ENCODE measurements around the gene HMOX1.
A peak's percentile ranks its signal among the peaks of the same experiment; 100 is the strongest.

HMOX1 gene, protein sequence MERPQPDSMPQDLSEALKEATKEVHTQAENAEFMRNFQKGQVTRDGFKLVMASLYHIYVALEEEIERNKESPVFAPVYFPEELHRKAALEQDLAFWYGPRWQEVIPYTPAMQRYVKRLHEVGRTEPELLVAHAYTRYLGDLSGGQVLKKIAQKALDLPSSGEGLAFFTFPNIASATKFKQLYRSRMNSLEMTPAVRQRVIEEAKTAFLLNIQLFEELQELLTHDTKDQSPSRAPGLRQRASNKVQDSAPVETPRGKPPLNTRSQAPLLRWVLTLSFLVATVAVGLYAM

DNA sequence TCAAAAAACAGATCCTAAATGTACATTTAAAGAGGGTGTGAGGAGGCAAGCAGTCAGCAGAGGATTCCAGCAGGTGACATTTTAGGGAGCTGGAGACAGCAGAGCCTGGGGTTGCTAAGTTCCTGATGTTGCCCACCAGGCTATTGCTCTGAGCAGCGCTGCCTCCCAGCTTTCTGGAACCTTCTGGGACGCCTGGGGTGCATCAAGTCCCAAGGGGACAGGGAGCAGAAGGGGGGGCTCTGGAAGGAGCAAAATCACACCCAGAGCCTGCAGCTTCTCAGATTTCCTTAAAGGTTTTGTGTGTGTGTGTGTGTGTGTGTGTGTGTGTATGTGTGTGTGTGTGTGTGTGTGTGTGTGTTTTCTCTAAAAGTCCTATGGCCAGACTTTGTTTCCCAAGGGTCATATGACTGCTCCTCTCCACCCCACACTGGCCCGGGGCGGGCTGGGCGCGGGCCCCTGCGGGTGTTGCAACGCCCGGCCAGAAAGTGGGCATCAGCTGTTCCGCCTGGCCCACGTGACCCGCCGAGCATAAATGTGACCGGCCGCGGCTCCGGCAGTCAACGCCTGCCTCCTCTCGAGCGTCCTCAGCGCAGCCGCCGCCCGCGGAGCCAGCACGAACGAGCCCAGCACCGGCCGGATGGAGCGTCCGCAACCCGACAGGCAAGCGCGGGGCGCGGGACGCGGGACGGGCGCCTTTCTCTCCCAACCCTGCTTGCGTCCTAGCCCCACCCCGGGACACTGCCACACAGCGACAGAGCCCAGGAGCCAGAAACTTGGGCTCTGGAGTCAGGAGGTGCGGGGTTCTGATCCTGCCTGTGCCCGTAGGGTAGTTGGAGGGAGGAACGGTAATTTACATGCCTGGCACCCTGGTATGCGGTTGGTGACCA, at the start of gene HMOX1:
HMOX1 (plus strand) TSS at position 560 of the 887 bp plus-strand sequence; CDS start at position 638, 78 bp downstream.
- peak; percentile 80 for DNase-seq

DNA sequence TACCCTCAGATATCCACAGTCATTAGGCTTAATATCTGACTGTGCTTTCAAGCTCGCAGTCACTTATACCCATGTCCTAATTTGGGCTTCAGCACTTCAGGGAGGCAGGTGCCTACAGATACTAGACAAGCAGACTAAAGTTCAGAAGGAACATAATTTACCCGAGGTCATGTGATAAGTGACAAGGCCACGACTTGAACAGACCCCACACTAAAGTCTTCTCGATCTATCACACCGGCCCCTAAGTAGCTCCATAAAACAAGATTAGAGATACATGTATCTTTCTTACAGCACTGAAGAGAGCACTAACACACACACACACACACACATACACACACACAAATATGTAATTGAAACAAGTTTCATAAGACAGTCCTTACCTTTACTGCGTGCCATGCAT, 48.6 kb upstream of the HMOX1 start:
- no peak for DNase-seq

DNA sequence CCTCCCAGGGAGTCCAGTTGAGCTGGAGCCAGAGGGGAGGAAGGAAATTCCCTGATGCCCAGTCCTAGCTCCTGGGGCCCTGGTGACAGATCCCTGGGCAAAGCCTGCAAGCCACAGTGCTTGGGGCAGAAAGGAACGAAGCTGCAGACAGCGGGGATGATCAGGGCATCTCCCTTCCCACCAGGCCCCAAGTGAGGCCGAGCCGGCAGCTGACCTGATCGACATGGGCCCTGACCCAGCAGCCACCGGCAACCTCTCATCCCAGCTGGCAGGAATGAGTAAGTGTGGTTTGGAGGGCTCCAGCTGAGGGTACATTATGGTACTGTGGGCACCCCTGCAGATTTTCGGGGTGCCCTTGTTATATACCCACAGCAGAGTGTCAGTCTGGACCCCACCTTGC, 47.7 kb upstream of the HMOX1 start:
- no peak for DNase-seq

DNA sequence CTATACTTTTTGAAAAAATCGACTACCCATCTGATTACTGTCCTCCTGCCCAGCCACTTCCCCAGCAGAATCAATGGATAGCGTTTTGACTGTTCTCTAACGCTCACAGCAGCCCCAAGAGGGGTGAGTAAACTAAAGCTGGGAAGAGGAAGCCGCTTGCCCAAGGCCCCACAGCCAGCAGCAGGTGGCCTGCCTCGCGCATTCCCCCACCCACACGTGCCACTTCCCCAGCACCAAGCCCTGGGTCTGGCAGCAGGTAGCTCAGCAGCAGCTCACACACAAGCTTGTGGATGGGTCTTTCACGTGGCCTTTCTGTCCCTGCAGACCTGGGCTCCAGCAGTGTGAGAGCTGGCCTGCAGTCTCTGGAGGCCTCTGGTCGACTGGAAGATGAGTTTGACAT, 46.9 kb upstream of the HMOX1 start:
- no peak for DNase-seq

DNA sequence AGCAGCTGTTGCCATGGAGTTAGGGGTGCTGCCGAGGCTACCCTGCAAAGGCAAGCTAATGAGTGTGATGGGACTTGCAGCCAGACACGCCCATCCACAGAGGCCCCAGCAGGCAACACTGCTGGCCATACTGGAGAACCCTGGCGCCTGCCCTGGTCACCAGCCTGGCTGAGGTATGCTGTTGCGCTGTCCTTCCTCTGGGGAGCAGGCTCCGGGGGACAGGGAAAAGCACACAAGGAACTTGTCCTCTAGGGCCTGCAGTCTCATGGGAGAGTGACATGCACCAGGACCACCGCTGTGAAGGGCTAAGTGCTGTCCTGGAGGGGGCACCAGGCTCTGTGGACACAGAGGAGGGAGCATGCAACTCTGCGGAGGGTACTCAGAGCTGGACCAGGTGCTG, 45.4 kb upstream of the HMOX1 start:
- no peak for DNase-seq

DNA sequence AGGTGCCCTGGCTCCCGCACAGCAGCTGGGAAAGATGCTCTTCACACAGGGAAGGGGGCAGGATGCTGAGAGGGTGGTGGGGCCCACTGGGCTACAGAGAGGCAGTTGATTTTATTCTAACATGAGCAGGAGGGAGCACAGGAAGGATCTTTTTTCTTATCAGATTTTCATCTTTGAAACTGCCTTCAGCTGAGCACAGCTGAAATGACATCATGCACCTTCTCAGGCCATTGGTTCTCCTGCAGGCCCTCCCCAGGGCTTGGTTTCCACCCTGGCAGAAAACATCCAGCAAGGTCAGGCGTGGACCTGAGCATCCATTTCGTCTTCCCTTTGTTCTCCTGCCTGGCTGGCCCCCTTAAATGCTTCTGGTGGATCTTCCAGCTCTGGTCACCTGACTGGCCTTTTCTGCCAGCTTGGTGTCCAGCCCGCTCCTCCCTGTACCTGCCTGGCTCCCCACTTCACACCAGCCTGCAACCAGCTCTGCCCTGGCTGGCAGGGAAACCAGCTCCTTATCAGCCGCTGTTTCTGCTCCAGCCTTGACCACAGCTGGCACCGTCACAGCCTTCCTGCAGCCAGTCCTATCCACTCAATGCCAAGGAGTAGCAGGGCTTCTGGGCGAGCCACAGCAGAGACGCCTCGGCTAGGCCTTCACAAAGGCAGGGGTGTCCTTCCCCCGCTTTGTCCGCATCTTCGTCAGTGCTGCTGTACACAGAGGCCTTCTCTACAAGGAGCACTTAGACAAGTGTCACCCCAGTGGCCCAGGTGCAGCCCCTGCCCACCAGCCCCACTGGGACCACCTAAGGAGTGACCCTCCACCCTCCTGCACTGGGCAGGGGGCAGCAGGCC, 44.7 kb upstream of the HMOX1 start:
- no peak for DNase-seq

DNA sequence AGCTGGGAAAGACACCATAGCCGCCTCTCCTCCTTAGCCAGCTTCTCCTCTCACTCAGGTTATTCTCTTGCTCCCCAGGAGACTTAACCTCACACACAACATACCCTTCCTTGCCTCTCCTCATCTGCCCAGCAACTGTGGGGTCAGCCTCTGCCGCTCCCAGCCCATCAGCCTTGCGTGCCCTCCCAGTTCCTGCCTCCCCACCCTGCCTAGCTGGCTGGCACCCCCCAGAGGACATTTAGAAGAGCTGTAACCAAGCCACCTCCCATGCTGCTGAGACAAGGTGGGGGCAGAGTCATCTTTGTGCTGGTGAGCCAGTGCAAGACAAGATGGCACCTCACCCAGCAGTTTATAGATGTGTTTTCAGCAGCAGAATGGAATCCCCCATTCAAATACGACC, 43.0 kb upstream of the HMOX1 start:
- no peak for DNase-seq

DNA sequence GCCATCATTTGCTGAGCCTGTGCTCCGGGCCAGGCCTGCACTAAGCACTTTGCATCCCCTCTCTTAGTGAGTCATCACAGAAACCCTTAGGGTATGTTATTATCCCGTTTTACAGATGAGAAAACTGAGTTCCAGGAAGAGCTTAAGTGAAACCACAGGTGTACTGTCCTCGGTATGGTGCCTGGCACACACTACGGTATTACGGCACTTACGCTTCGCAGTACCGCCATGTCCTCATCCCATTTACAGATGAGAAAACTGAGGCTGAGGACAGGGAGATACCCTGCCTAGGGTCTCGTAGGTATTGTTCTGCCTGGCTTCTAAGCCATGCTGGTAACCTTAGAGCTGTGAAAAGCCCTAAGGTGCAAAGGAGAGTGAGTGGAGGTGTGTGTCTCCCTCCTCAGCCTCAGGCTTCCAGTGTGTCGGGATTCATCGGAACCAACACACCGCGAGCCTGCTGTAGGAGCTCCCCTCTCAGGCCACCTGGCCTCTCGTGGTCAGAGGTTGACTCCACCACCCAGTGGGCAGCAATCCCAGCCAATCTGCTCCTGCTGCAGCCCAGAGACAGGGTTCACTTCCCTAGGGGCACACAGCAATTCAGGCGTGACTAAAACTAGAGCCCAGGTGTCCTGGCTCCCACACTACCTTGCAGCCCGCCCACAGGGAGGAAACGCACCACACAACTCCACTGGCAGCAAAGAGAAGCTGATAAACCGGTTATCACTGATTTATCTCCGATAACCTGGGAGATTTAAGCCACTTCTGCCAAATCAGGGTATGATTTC, 39.6 kb upstream of the HMOX1 start:
- DNase-seq, result no peak

DNA sequence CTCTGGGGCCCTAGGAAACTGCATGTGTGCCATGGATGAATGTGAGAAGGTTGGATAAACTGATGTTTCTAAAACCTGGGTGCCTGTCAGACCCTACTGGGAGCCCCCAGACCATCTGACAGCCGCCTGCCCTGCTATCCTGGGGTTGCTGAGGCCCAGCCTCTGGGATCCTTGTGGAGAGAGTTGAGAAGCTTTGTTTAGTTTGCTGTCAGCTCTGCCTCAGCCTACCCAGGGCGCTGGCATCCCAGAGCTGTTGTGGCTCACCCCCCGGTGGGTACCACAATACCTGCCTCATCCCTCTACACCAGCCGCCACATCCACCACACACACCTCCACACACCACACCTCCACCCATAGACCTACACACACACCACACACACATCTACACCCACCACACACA, 38.5 kb upstream of the HMOX1 start:
- DNase-seq, result no peak

DNA sequence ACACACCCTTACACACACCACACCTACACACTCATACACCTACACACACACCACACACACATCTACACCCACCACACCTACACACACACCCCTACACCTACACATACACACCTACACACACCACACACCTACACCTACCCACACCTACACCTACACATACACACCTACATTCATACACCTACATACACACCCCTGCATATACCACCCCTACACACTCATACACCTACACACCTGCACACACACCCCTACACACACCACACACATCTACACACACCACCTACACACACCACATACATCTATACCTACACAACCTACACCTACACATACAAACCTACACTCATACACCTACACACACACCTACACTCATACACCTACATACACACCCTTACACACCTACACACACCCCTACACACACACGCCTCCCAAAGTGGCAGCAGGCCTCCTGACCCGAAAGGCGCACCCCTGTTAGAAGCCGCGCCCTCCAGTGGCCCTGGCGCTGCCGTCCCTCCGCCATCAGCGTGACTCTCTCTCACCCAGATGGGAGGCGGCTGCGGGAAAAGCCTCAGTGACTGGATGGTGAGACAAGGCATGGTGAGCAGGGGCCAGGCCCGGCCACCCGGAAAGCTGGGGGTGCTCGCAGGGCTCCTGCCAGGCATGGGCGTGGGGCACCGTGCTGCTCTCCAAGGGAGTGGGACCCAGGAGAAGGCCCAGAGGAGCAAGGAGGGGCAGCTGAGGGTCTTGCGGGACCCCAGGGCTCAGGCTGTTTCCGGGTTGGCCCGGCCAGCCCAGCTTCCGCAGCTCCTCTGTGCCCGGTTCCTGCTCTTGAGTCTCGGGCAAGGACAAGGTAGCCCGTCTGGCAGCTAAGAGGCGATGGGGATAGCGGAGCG, 37.0 kb upstream of the HMOX1 start:
- no peak for DNase-seq

DNA sequence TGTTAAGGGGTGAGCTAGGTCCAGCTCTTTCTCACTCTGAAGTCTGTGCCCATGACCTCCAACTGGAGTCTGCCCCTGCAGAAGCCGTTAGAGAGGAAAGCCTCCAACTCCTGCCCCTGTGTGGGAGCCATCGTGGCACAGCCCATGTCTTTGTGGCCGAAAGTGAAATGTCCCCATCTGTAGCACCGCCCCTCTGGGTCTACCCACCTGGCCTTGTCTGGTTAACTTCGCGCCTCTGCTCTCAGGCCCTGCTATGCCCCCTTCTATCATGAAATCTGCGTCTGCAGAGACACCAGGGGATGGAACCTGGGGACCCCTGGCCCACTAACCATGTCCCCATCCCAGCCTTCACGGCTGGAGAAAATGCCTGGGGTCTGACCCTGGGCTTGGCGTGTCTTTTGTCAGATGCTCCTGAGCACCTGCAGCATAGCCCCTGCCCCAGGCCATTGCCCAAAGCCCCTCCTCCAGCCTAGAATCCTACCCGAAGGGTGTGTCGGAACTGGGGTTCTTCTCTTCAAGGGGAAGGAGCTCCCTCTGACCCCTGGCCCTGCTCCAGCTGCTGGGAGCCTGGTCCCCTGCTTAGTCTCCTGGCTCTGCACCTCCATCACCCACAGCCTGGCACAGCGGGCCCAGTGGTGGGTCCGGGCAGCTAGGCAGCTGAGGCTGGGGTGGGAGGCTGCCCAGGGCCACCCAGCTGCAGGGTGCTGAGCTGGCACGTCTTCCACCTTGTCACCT, 35.8 kb upstream of the HMOX1 start:
- DNase-seq, result no peak

DNA sequence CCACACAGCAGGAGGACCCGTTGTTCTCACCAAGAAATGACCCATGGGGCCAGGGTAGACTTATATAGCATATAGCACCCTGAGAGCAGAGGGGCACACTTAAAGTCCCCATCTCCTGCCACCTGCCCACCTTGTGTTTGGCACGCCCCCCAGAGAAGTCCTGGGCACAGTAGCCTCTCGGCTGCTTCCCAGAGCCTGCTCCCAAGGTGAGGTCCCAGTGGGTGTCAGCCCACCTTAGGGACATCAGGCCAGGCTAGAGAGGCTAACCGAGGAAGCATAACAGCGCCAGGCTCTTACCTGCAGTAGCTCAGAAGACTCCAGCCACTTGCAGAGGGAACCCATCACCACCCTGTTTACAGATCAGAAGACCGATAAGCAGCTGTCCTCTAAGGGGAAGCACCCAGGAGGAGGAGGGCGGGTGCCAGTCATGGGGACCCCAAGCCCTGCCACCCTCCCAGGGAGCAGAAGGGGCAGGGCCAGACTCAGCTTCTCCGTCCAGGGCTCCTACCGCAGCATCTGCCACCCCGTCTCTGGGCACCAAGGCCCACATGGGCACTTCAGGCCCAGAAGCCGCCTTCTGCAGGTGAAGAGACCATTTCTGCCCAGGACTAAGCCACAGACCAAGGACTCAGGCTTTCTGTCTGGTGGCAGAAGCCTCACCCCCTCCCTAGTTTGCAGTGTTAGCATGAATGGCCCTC, 34.9 kb upstream of the HMOX1 start:
- no peak for DNase-seq

DNA sequence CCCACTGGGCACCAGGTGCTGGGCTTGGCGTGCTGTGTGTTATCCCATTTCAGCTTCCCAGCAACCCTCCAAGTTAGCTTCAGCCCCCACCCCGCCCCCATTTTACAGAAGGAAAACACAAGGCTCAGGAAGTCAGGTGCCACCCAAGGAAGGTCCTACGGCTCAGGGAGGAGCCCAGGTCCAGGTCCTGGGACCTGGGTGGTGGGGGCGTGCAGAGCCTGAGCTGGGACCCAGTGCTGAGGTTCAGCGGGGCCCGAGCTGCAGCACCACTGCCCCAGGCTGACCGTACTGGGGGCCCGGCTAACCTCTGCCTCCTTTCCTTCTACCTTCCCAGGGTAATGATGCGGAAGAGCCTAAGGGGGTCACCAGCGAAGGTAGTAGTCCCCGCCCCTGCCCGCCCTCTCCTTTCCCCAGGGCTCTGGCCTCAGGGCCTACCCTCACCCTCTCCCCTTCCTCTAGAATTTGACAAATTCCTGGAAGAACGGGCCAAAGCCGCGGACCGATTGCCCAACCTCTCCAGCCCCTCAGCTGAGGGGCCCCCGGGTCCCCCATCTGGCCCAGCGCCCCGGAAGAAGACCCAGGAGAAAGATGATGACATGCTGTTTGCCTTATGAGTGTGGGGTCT, 34.2 kb upstream of the HMOX1 start:
- DNase-seq, result no peak

DNA sequence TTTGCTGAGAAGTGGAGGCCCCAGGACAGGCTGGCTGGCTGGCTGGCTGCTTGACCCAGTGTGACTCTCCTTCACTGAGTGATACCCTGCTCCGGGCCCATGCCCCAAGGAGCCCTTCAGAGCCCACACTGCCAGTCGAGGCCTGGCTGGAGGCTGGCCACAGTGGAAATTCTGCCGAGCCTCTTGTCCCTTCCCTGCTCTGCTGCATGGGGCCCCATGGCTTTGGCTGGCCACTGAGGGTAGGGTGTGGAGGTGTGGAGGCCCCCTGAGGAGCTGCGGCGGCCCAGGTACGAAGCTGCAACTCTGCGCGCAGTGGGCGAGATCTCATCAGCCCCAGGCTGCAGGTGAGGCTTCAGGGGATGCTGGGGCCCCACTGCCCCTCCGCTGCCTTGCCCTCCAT, 33.4 kb upstream of the HMOX1 start:
- no peak for DNase-seq

DNA sequence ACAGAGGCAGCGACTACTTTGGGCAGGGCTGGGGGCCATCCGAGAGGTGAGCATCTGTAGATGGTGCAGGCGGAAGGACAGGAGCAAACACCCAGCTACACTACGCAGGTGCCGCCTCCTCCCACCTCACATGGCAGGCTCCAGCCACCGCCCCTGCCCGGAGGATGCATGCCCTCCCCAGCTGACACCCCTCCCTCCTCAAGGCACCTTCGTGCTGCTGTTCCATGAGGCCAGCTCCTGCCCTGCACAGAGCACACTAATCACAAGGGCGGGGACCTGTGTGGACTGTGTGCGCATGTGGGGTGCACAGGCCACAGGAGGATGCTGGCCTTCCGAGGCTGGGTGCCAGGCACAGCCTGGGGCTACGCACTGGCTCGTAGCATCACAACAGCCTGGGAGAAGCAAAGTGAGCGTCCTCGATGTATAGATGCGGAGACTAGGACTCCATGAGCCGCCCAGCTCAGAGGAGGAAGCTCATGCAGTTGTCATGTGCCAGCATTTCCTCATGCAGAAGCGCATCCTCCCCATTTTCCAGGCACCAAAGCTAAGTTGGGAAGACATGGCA, 32.8 kb upstream of the HMOX1 start:
- no peak for DNase-seq

DNA sequence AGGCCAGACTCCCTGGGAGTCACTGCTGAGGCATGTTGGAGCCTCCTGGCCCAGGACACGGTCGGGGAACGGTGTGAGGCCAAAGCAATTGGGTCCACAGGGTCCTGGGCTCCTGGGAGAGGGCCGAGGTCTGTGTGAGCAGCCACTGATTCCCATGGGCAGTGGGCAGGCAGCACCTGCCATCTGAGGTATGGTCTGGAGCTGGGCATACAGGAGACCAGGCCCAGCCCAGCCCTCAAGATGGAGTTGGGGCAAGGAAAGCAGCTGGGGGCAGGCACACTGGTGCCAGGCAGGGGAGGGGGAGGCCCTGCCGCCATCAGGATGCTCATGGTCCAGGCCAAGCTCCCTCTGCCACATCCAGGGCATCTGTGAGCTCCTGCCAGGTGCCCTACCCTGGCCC, 32.2 kb upstream of the HMOX1 start:
- no peak for DNase-seq

DNA sequence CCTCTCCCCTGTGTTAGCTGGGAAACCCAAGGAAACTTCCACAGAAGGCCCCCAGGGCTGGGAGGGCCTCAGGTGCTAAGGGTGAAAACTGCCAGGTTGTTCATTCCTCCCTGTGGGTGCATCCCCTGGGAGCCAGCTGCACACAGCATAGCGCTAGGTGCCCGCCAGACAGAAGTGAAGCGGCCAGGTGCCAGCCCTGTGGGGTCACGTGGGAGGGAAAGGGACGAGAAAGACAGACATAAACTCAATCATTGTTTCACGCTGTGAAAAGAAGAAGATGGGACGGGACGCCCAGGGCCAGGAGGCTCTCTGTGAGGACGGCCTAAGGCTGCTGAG, 31.6 kb upstream of the HMOX1 start:
- DNase-seq, result peak; percentile 80

DNA sequence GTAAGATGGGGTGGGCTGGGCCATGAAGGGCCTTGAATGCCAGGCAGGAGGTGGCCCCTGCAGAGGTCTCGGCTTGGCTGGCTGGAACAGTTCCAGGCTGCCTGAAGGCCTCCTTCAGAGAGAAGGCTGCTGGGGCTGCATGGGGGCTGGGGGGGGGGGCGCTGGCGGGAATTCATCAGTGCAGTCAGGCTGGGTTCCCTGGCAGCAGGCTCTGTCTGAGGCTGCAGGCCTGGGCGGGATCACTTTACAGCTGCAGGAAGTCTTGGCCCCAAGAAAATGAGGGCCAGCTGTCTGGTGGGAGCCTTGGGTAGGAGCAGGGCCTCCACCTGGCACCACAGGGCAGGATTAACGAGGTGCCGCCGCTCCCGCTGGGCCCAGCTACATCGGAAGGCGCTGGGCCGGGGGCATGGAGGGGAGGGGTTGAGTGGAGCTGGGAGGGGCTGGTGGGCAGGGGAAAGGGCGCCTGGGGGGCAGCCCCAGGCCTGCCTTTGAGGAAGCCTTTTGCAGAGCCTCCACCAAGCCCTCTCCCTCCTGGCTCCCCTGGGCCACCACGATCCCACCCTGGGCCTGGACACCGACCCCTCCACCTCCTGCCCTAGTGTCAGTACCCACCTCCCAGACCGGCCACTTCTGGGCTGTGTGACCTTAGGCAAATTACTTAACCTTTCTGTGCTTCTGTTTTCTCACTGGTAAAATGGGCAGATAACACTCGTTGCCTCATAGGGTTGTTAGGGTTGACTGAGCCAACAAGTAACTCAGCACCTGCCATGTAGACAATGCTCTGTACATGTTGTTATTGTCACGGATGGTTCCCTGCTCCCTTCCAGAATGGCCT, 31.0 kb upstream of the HMOX1 start:
- peak; percentile 81 for DNase-seq
